WTC11 (cell line): ENCODE data around the gene PRDM1. TPM values are rescaled to one million over a fixed set of nuclear protein-coding genes. Genes with fewer than 3 reads are reported as not detected.

ENCODE experiments used
- ATAC-seq: fragments of 200-7000 bp; cut with Tn5 transposase; 2 replicates; pipeline ENCODE4 v1.10.0; 2021; ENCODE audit warnings: mild to moderate bottlenecking, moderate library complexity
- CTCF ChIA-PET: fragments of 300-600 bp; sonication (Branson Sonifier 250); formaldehyde crosslinking; loops from one replicate; lab custom pipeline; 2021; ENCODE audit warnings: antibody characterized with exemption; lab: Charles Lee
- POLR2A ChIA-PET: fragments of 350-600 bp; sonication (Branson Sonifier 250); formaldehyde crosslinking; loops from one replicate; lab custom pipeline; 2021; ENCODE audit warnings: antibody characterized with exemption; lab: Charles Lee
- DNase-seq: peaks from one replicate; pipeline ENCODE4 v3.0.0; 2021; ENCODE audit warnings: low spot score
- H3K27ac Mint-ChIP-seq: 2 replicates; pipeline ENCODE4 v1.8.0; 2021; ENCODE audit warnings: mixed read lengths
- H3K27me3 Mint-ChIP-seq: 2 replicates; pipeline ENCODE4 v1.8.0; 2021; ENCODE audit warnings: low read depth, mild to moderate bottlenecking, moderate library complexity, mixed read lengths
- H3K36me3 Mint-ChIP-seq: 2 replicates; pipeline ENCODE4 v1.8.0; 2021; ENCODE audit warnings: mixed read lengths
- H3K4me1 Mint-ChIP-seq: 2 replicates; pipeline ENCODE4 v1.8.0; 2022; ENCODE audit warnings: mixed read lengths
- H3K4me3 Mint-ChIP-seq: 2 replicates; pipeline ENCODE4 v1.8.0; 2021; ENCODE audit warnings: mild to moderate bottlenecking, moderate library complexity, mixed read lengths
- H3K9me3 Mint-ChIP-seq: 2 replicates; pipeline ENCODE4 v1.8.0; 2021; ENCODE audit warnings: mixed read lengths
- CBFB ChIP-seq: sonication (generic); formaldehyde crosslinking; IDR thresholded peaks from 2 replicates; pipeline ENCODE4 v1.8.1; 2022; ENCODE audit warnings: mild to moderate bottlenecking, low read depth, missing genetic modification reagents
- EMX1 ChIP-seq: fragments of 250-450 bp; sonication (Bioruptor Pico); IDR thresholded peaks from 2 replicates; pipeline ENCODE4 v1.8.0; 2021; ENCODE audit warnings: mild to moderate bottlenecking
- ESRRA ChIP-seq: sonication (generic); formaldehyde crosslinking; IDR thresholded peaks from 2 replicates; pipeline ENCODE4 v1.8.1; 2022; ENCODE audit warnings: mild to moderate bottlenecking, missing genetic modification reagents, borderline replicate concordance
- FOXP1 ChIP-seq: sonication (generic); formaldehyde crosslinking; IDR thresholded peaks from 2 replicates; pipeline ENCODE4 v1.8.0; 2022; ENCODE audit warnings: missing genetic modification reagents, mild to moderate bottlenecking, moderate library complexity, borderline replicate concordance
- GABPB1 ChIP-seq: sonication (generic); formaldehyde crosslinking; IDR thresholded peaks from 2 replicates; pipeline ENCODE4 v1.8.1; 2023; ENCODE audit warnings: mild to moderate bottlenecking, missing genetic modification reagents
- JAZF1 ChIP-seq: fragments of 250-450 bp; sonication (Bioruptor Pico); IDR thresholded peaks from 2 replicates; pipeline ENCODE4 v1.9.0; 2021; ENCODE audit warnings: moderate library complexity, mild to moderate bottlenecking, inconsistent platforms
- KAT7 ChIP-seq: sonication (generic); formaldehyde crosslinking; IDR thresholded peaks from 2 replicates; pipeline ENCODE4 v1.8.1; 2023; ENCODE audit warnings: missing genetic modification reagents, mild to moderate bottlenecking, borderline replicate concordance
- NFATC4 ChIP-seq: fragments of 250-450 bp; sonication (Bioruptor Pico); IDR thresholded peaks from 2 replicates; pipeline ENCODE4 v1.9.0; 2021; ENCODE audit warnings: mild to moderate bottlenecking
- NFYB ChIP-seq: sonication (generic); formaldehyde crosslinking; conservative IDR thresholded peaks from 2 replicates; pipeline ENCODE4 v1.8.0; 2022; ENCODE audit warnings: low read depth, missing genetic modification reagents
- PRRX2 ChIP-seq: fragments of 250-450 bp; sonication (Bioruptor Pico); IDR thresholded peaks from 2 replicates; pipeline ENCODE4 v1.8.0; 2021; ENCODE audit warnings: mild to moderate bottlenecking
- RORB ChIP-seq: fragments of 250-450 bp; sonication (Bioruptor Pico); IDR thresholded peaks from 2 replicates; pipeline ENCODE4 v1.9.0; 2021; ENCODE audit warnings: mild to moderate bottlenecking
- SMAD3 ChIP-seq: sonication (generic); formaldehyde crosslinking; IDR thresholded peaks from 2 replicates; pipeline ENCODE4 v1.8.0; 2022; ENCODE audit warnings: missing genetic modification reagents, mild to moderate bottlenecking, borderline replicate concordance
- SOX15 ChIP-seq: fragments of 250-450 bp; sonication (Bioruptor Pico); IDR thresholded peaks from 2 replicates; pipeline ENCODE4 v1.9.0; 2021; ENCODE audit warnings: mild to moderate bottlenecking
- SP1 ChIP-seq: sonication (generic); formaldehyde crosslinking; conservative IDR thresholded peaks from 2 replicates; pipeline ENCODE4 v1.8.1; 2022; ENCODE audit warnings: missing genetic modification reagents
- TEAD4 ChIP-seq: sonication (generic); formaldehyde crosslinking; IDR thresholded peaks from 2 replicates; pipeline ENCODE4 v1.8.0; 2022; ENCODE audit warnings: mild to moderate bottlenecking, missing genetic modification reagents
- ZNF121 ChIP-seq: sonication (generic); formaldehyde crosslinking; IDR thresholded peaks from 2 replicates; pipeline ENCODE4 v1.8.0; 2023; ENCODE audit warnings: missing genetic modification reagents
- ZNF138 ChIP-seq: sonication (generic); formaldehyde crosslinking; conservative IDR thresholded peaks from 2 replicates; pipeline ENCODE4 v1.8.1; 2022; ENCODE audit warnings: mild to moderate bottlenecking, moderate library complexity, missing genetic modification reagents
- total RNA-seq: library from RNA; stranded (reverse); gene quantifications from 3 replicates; pipeline ENCODE4 v1.2.3, GENCODE V29; 2021
- TF ChIP-seq, protein P1 (sequence below): fragments of 250-450 bp; sonication (Bioruptor Pico); IDR thresholded peaks from 2 replicates; pipeline ENCODE4 v1.9.0; 2021; ENCODE audit warnings: mild to moderate bottlenecking
- TF ChIP-seq, protein P2 (sequence below): fragments of 250-450 bp; sonication (Bioruptor Pico); IDR thresholded peaks from 2 replicates; pipeline ENCODE4 v1.8.0; 2021; ENCODE audit warnings: mild to moderate bottlenecking
- TF ChIP-seq, protein P3 (sequence below): sonication (generic); formaldehyde crosslinking; IDR thresholded peaks from 2 replicates; pipeline ENCODE4 v1.8.1; 2022; ENCODE audit warnings: low read depth, mild to moderate bottlenecking, moderate library complexity, missing genetic modification reagents, borderline replicate concordance
- TF ChIP-seq, protein P4 (sequence below): sonication (generic); formaldehyde crosslinking; IDR thresholded peaks from 2 replicates; pipeline ENCODE4 v1.8.0; 2022; ENCODE audit warnings: mild to moderate bottlenecking, missing genetic modification reagents

The PRDM1 gene
- total RNA-seq, 1 experiment from 2014 or later, result 1.8 TPM

DNA sequence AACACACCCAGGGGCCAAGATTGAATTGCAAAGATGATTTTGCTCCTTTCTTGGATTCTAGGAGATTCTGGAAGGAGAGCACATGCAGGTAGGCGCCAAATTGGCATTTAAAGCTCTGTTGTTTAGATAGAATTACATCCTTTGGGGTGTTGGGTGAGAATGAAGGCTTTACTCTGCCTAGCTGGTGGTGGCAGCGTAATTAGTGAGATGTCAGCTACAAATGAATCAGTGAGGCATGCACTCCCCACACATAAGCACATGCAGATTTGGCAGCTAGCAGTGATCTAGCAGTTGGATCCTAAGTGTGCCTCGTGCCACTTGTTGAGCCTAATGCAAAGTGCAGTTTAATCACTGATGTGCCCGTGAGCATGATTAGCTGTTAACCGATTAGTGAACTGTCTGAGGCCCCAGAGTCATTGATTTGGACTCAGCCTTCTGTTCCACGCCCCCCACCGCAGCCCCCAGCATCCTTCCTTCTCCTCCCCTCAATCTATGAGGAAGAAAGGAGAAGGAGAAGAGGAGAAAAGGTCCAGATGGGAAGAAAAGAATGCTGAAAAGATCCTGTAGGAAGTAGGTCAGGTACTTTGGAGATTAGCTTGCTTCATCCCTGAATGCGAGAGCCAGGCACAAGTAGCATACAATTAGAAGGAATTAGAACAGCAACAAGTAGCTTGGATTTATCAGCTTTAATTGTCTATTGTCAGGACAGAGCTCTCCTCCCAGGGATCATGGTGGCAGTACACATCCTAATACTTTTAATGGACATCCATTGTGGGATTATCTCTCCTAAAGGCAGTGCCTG, 6.0 kb upstream of the PRDM1 start (continued):
- TF ChIP-seq KAT7 (CRISPR knock-in tag), result no peak
- TF ChIP-seq ZNF121 (CRISPR knock-in tag), result no peak
- TF ChIP-seq, protein P1, sequence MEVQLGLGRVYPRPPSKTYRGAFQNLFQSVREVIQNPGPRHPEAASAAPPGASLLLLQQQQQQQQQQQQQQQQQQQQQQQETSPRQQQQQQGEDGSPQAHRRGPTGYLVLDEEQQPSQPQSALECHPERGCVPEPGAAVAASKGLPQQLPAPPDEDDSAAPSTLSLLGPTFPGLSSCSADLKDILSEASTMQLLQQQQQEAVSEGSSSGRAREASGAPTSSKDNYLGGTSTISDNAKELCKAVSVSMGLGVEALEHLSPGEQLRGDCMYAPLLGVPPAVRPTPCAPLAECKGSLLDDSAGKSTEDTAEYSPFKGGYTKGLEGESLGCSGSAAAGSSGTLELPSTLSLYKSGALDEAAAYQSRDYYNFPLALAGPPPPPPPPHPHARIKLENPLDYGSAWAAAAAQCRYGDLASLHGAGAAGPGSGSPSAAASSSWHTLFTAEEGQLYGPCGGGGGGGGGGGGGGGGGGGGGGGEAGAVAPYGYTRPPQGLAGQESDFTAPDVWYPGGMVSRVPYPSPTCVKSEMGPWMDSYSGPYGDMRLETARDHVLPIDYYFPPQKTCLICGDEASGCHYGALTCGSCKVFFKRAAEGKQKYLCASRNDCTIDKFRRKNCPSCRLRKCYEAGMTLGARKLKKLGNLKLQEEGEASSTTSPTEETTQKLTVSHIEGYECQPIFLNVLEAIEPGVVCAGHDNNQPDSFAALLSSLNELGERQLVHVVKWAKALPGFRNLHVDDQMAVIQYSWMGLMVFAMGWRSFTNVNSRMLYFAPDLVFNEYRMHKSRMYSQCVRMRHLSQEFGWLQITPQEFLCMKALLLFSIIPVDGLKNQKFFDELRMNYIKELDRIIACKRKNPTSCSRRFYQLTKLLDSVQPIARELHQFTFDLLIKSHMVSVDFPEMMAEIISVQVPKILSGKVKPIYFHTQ, result no peak

DNA sequence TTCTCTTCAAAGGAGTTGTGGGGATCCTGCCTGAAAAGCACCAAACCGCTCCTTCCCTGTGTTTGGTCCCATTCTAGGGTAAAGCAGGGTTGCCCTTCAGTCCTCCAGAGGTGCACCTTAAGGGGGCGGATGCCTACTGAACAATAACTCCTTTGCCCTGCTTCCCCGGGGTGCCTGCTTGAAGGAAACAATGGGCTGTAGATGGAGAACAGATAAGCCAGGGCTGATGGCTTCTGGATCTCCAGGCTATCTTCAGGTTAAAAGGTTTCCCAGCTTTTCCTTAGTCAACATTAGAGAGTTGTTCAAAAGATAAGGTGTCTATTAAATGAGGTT, 5.4 kb upstream of the PRDM1 start:
- DNase-seq, result no peak
- TF ChIP-seq NFYB, result no peak
- no peak for TF ChIP-seq ZNF138
- TF ChIP-seq FOXP1 (CRISPR knock-in tag), result no peak
- no peak for TF ChIP-seq NFATC4 (CRISPR knock-in tag)
- no peak for TF ChIP-seq SMAD3 (CRISPR knock-in tag)
- no peak for TF ChIP-seq PRRX2
- no peak for TF ChIP-seq SP1 (CRISPR knock-in tag)
- TF ChIP-seq, protein P2, sequence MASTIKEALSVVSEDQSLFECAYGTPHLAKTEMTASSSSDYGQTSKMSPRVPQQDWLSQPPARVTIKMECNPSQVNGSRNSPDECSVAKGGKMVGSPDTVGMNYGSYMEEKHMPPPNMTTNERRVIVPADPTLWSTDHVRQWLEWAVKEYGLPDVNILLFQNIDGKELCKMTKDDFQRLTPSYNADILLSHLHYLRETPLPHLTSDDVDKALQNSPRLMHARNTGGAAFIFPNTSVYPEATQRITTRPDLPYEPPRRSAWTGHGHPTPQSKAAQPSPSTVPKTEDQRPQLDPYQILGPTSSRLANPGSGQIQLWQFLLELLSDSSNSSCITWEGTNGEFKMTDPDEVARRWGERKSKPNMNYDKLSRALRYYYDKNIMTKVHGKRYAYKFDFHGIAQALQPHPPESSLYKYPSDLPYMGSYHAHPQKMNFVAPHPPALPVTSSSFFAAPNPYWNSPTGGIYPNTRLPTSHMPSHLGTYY (CRISPR knock-in tag), result no peak
- TF ChIP-seq GABPB1 (CRISPR knock-in tag), result no peak
- no peak for TF ChIP-seq RORB (CRISPR knock-in tag)
- no peak for TF ChIP-seq CBFB (CRISPR knock-in tag)
- TF ChIP-seq, protein P3, sequence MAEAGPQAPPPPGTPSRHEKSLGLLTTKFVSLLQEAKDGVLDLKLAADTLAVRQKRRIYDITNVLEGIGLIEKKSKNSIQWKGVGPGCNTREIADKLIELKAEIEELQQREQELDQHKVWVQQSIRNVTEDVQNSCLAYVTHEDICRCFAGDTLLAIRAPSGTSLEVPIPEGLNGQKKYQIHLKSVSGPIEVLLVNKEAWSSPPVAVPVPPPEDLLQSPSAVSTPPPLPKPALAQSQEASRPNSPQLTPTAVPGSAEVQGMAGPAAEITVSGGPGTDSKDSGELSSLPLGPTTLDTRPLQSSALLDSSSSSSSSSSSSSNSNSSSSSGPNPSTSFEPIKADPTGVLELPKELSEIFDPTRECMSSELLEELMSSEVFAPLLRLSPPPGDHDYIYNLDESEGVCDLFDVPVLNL (CRISPR knock-in tag), result no peak
- no peak for TF ChIP-seq ESRRA (CRISPR knock-in tag)
- TF ChIP-seq SOX15 (CRISPR knock-in tag), result no peak
- TF ChIP-seq, protein P4, sequence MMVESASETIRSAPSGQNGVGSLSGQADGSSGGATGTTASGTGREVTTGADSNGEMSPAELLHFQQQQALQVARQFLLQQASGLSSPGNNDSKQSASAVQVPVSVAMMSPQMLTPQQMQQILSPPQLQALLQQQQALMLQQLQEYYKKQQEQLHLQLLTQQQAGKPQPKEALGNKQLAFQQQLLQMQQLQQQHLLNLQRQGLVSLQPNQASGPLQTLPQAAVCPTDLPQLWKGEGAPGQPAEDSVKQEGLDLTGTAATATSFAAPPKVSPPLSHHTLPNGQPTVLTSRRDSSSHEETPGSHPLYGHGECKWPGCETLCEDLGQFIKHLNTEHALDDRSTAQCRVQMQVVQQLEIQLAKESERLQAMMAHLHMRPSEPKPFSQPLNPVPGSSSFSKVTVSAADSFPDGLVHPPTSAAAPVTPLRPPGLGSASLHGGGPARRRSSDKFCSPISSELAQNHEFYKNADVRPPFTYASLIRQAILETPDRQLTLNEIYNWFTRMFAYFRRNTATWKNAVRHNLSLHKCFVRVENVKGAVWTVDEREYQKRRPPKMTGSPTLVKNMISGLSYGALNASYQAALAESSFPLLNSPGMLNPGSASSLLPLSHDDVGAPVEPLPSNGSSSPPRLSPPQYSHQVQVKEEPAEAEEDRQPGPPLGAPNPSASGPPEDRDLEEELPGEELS (CRISPR knock-in tag), result no peak
- no peak for TF ChIP-seq EMX1 (CRISPR knock-in tag)
- TF ChIP-seq JAZF1 (CRISPR knock-in tag), result no peak
- no peak for TF ChIP-seq TEAD4
- no peak for ATAC-seq
- ChIA-PET CTCF (no interaction called here), POLR2A (no interaction called here)
- no peaks in the 10 kb centered on the region for H3K9me3 Mint-ChIP-seq
- H3K4me1 Mint-ChIP-seq, result peaks cover 27% of the 10 kb centered on the region
- no peak overlapping the region for H3K27ac Mint-ChIP-seq
- H3K36me3 Mint-ChIP-seq, result no peaks in the 10 kb centered on the region
- peaks cover 10% of the 10 kb centered on the region; the same call in 1 of the 2 replicates for H3K27me3 Mint-ChIP-seq
- no peak overlapping the region for H3K4me3 Mint-ChIP-seq
